Measurements from ENCODE around the gene PCA3. TPM values are rescaled to one million over a fixed set of nuclear protein-coding genes. Genes with fewer than 3 reads are reported as not detected.

Gene PCA3
- polyA plus RNA-seq, 1 donor from 2014 or later = 0.16 TPM

- no peaks in the 10 kb centered on the region for H3F3A ChIP-seq (ENCODE audit: insufficient read depth, low read length, poor library complexity, severe bottlenecking)
- no peak for TF ChIP-seq EP300 (conservative IDR thresholded peaks at IDR 0.05; ENCODE audit: poor library complexity, severe bottlenecking)
- TF ChIP-seq SMC3 (conservative IDR thresholded peaks at IDR 0.05; ENCODE audit: poor library complexity) = no peak
- no peak for TF ChIP-seq RAD21 (conservative IDR thresholded peaks at IDR 0.05)
- TF ChIP-seq CTCF (IDR thresholded peaks at IDR 0.05; ENCODE audit: poor library complexity, severe bottlenecking) = no peak
- TF ChIP-seq POLR2AphosphoS5 (IDR thresholded peaks at IDR 0.05) = no peak
- TF ChIP-seq MXI1 (conservative IDR thresholded peaks at IDR 0.05; ENCODE audit: poor library complexity, severe bottlenecking) = no peak
- no peak for TF ChIP-seq TAF1 (IDR thresholded peaks at IDR 0.05; ENCODE audit: low read depth)
- TF ChIP-seq EZH2 (IDR thresholded peaks at IDR 0.05; ENCODE audit: borderline replicate concordance, insufficient read depth, low read length, poor library complexity, severe bottlenecking) = no peak
- no peak for TF ChIP-seq REST (IDR thresholded peaks at IDR 0.05; ENCODE audit: borderline replicate concordance)
- no peaks in the 10 kb centered on the region for H4K20me1 ChIP-seq (ENCODE audit: insufficient read depth)
Observed at GRCh38 chr9:76789840-76790239, 25.6 kb downstream of the PCA3 start.

GRCh38 chr9:76793784-76794431 lies 29.7 kb downstream of the PCA3 start:
- Histone ChIP-seq H3K4me2 (ENCODE audit: low read length) (no peak overlapping the region), H4K20me1 (ENCODE audit: insufficient read depth) (no peaks in the 10 kb centered on the region), H2AFZ (ENCODE audit: low read depth, low read length) (no peak overlapping the region), H3K9me3 (ENCODE audit: low read length) (no peaks in the 10 kb centered on the region), H3K27ac (ENCODE audit: low read length) (no peak overlapping the region), H3K4me3 (ENCODE audit: low read length) (no peak overlapping the region), H3F3A (ENCODE audit: insufficient read depth, low read length, poor library complexity, severe bottlenecking) (no peaks in the 10 kb centered on the region), H3K9me2 (ENCODE audit: insufficient read depth, low read length) (no peaks in the 10 kb centered on the region), H3K27me3 (ENCODE audit: insufficient read depth, low read depth, low read length) (no peaks in the 10 kb centered on the region), H3K9ac (ENCODE audit: low read length) (no peak overlapping the region), H3K79me2 (replicated peaks; ENCODE audit: insufficient read depth, low read length) (no peaks in the 10 kb centered on the region), H3K36me3 (ENCODE audit: insufficient read depth, low read length) (no peaks in the 10 kb centered on the region)
- TF ChIP-seq REST (IDR thresholded peaks at IDR 0.05; ENCODE audit: borderline replicate concordance) (no peak), EZH2 (IDR thresholded peaks at IDR 0.05; ENCODE audit: borderline replicate concordance, insufficient read depth, low read length, poor library complexity, severe bottlenecking) (no peak), RAD21 (conservative IDR thresholded peaks at IDR 0.05) (no peak), CTCF (IDR thresholded peaks at IDR 0.05; ENCODE audit: poor library complexity, severe bottlenecking) (no peak), MXI1 (conservative IDR thresholded peaks at IDR 0.05; ENCODE audit: poor library complexity, severe bottlenecking) (no peak), SMC3 (conservative IDR thresholded peaks at IDR 0.05; ENCODE audit: poor library complexity) (no peak)

More at GRCh38 chr9:76789840-76790239, 25.6 kb downstream of the PCA3 start:
- Histone ChIP-seq H3K36me3 (ENCODE audit: insufficient read depth, low read length) (no peaks in the 10 kb centered on the region), H3K27me3 (ENCODE audit: insufficient read depth, low read depth, low read length) (no peaks in the 10 kb centered on the region), H3K9me2 (ENCODE audit: insufficient read depth, low read length) (no peaks in the 10 kb centered on the region), H2AFZ (ENCODE audit: low read depth, low read length) (no peak overlapping the region), H3K4me2 (ENCODE audit: low read length) (no peak overlapping the region), H3K9ac (ENCODE audit: low read length) (no peak overlapping the region), H3K4me3 (ENCODE audit: low read length) (no peak overlapping the region), H3K9me3 (ENCODE audit: low read length) (no peaks in the 10 kb centered on the region), H3K79me2 (replicated peaks; ENCODE audit: insufficient read depth, low read length) (no peaks in the 10 kb centered on the region), H3K27ac (ENCODE audit: low read length) (no peak overlapping the region)
